ENCODE data around the gene TMEM63C.

Gene TMEM63C

GRCh38 chr14:77189479-77189878 is 7.9 kb downstream of the TMEM63C start:
- no peak for DNase-seq (ENCODE audit: low read depth, low spot score)
- TF ChIP-seq CTCF (IDR thresholded peaks at IDR 0.05; ENCODE audit: insufficient read depth, low read length, missing control alignments) = no peak

GRCh38 chr14:77190977-77191376 is 9.4 kb downstream of the TMEM63C start:
- TF ChIP-seq CTCF (IDR thresholded peaks at IDR 0.05; ENCODE audit: insufficient read depth, low read length, missing control alignments) = no peak
- no peak overlapping the region for H3K4me3 ChIP-seq (ENCODE audit: low read depth, low read length)
- POLR2A ChIA-PET = no interaction called here
- DNase-seq (ENCODE audit: low read depth, low spot score) = no peak
- CTCF ChIA-PET = interaction anchor here (0.9 kb wide), 1 partner anchor 23 kb away, joined by 3 read pairs; no protein-coding TSS in a partner anchor

More at GRCh38 chr14:77189479-77189878, 7.9 kb downstream of the TMEM63C start:
- CTCF ChIA-PET = interaction anchor here (0.8 kb wide), 1 partner anchor 21 kb away, joined by 3 read pairs; no protein-coding TSS in a partner anchor
- POLR2A ChIA-PET = no interaction called here
- no peak overlapping the region for H3K4me3 ChIP-seq (ENCODE audit: low read depth, low read length)

GRCh38 chr14:77194706-77195105 is 13.1 kb downstream of the TMEM63C start:
- POLR2A ChIA-PET = no interaction called here
- H3K4me3 ChIP-seq (ENCODE audit: low read depth, low read length) = no peak overlapping the region
- CTCF ChIA-PET = no interaction called here

GRCh38 chr14:77195766-77196165 is 14.2 kb downstream of the TMEM63C start:
- H3K4me3 ChIP-seq (ENCODE audit: low read depth, low read length) = no peak overlapping the region
- no peak for TF ChIP-seq CTCF (IDR thresholded peaks at IDR 0.05; ENCODE audit: insufficient read depth, low read length, missing control alignments)
- ChIA-PET CTCF (interaction anchor here (1.3 kb wide), 1 partner anchor 12 kb away, joined by 3 read pairs; no protein-coding TSS in a partner anchor), POLR2A (no interaction called here)
- no peak for DNase-seq (ENCODE audit: low read depth, low spot score)

More at GRCh38 chr14:77194706-77195105, 13.1 kb downstream of the TMEM63C start:
- no peak for DNase-seq (ENCODE audit: low read depth, low spot score)
- TF ChIP-seq CTCF (IDR thresholded peaks at IDR 0.05; ENCODE audit: insufficient read depth, low read length, missing control alignments) = no peak

- CTCF ChIA-PET = no interaction called here
- no peak for TF ChIP-seq CTCF (IDR thresholded peaks at IDR 0.05; ENCODE audit: insufficient read depth, low read length, missing control alignments)
- POLR2A ChIA-PET = no interaction called here
- no peak overlapping the region for H3K4me3 ChIP-seq (ENCODE audit: low read depth, low read length)
- no peak for DNase-seq (ENCODE audit: low read depth, low spot score)
These were observed 16.4 kb downstream of the TMEM63C start for GRCh38 chr14:77197988-77198387.

GRCh38 chr14:77198561-77198960 is 17.0 kb downstream of the TMEM63C start:
- DNase-seq (ENCODE audit: low read depth, low spot score) = no peak
- no peak for TF ChIP-seq CTCF (IDR thresholded peaks at IDR 0.05; ENCODE audit: insufficient read depth, low read length, missing control alignments)
- POLR2A ChIA-PET = no interaction called here
- CTCF ChIA-PET = no interaction called here
- no peak overlapping the region for H3K4me3 ChIP-seq (ENCODE audit: low read depth, low read length)

Data from AG04449 (cell line).